ENCODE measurements around the gene NHS. TPM values are rescaled to one million over a fixed set of nuclear protein-coding genes. Genes with fewer than 3 reads are reported as not detected.

NHS gene
- total RNA-seq, 1 donor from 2014 or later, result 8.6 TPM

- TF ChIP-seq CTCF (IDR thresholded peaks at IDR 0.05; ENCODE audit: insufficient read depth, low read length, poor library complexity, severe bottlenecking), result no peak
- Histone ChIP-seq H3K4me3 (ENCODE audit: low read depth, low read length) (no peak overlapping the region), H3K27me3 (ENCODE audit: control insufficient read depth, insufficient read depth, low read length) (no peaks in the 10 kb centered on the region), H3K36me3 (ENCODE audit: control insufficient read depth, insufficient read depth, low read length) (no peaks in the 10 kb centered on the region)
- DNase-seq (ENCODE audit: low read depth), result peak; percentile 38
Observed at GRCh38 chrX:17692709-17693346, 317.8 kb downstream of the NHS start.

DNA sequence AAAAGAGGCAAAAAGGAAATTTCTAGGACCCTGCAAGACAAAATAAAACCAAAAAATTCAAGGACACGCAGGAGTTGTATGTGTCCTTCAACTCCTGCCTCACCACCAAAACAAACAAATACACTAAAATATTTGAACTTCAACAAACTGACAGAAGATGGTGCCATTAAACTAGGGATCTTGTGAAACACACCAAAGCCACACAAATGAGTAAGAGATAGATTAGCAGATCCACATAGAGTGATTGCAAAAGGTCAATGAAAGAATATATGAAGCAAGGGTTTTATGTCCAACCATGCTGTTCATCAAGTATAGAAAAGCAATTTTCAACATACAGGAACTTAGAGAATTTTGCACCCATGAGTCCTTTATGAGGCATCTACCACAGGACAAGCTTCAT, 322.2 kb downstream of the NHS start:
- no peak for TF ChIP-seq CTCF (IDR thresholded peaks at IDR 0.05; ENCODE audit: insufficient read depth, low read length, poor library complexity, severe bottlenecking)
- Histone ChIP-seq H3K27me3 (ENCODE audit: control insufficient read depth, insufficient read depth, low read length) (no peaks in the 10 kb centered on the region), H3K4me3 (ENCODE audit: low read depth, low read length) (no peak overlapping the region), H3K36me3 (ENCODE audit: control insufficient read depth, insufficient read depth, low read length) (no peaks in the 10 kb centered on the region)
- DNase-seq (ENCODE audit: low read depth), result no peak

- no peak for DNase-seq (ENCODE audit: low read depth)
- H3K4me3 ChIP-seq (ENCODE audit: low read depth, low read length), result no peak overlapping the region
- TF ChIP-seq CTCF (IDR thresholded peaks at IDR 0.05; ENCODE audit: insufficient read depth, low read length, poor library complexity, severe bottlenecking), result no peak
- no peaks in the 10 kb centered on the region for H3K36me3 ChIP-seq (ENCODE audit: control insufficient read depth, insufficient read depth, low read length)
- H3K27me3 ChIP-seq (ENCODE audit: control insufficient read depth, insufficient read depth, low read length), result no peaks in the 10 kb centered on the region
Observed at GRCh38 chrX:17700976-17701375, 326.0 kb downstream of the NHS start.

DNA sequence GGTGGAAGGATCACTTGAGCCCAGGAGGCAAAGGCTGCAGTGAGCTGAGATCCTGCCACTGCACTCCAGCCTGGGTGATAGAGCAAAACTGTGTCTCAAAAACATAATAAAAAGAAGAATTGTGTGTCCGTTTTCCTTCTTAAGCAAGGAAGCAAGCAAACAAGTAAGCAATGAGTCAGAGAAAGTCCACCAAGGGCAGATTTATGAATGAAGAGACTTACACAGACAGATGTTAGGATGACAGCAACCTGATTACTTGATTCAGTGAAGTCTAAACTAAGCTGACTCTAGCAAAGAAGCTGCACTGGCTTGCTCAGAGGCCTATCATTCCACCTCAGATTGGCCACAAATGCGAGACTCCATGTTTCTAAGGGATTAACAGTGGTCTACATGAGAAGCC, 328.2 kb downstream of the NHS start:
- Histone ChIP-seq H3K27me3 (ENCODE audit: control insufficient read depth, insufficient read depth, low read length) (no peaks in the 10 kb centered on the region), H3K4me3 (ENCODE audit: low read depth, low read length) (no peak overlapping the region), H3K36me3 (ENCODE audit: control insufficient read depth, insufficient read depth, low read length) (no peaks in the 10 kb centered on the region)
- no peak for TF ChIP-seq CTCF (IDR thresholded peaks at IDR 0.05; ENCODE audit: insufficient read depth, low read length, poor library complexity, severe bottlenecking)
- no peak for DNase-seq (ENCODE audit: low read depth)

DNA sequence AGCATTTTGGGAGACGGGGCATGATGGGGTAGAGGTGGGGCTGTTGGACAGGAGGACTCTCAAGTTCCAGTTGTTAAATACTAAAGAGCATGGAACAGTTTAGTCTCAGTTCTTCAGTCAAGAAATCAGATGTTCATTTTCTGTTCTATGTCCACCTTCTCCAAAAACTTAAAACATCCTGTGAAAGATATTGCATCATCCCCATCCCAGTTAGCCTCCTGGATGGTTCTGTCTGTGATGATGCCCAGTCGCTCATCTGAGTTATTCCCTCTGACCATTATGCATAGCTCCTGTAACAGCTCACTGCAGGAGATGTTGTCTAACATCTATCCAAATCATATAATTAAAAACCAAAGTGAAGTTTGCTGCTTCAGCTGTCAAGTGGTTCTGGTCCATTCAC, 330.2 kb downstream of the NHS start:
- H3K4me3 ChIP-seq (ENCODE audit: low read depth, low read length), result no peak overlapping the region
- H3K36me3 ChIP-seq (ENCODE audit: control insufficient read depth, insufficient read depth, low read length), result no peaks in the 10 kb centered on the region
- no peak for TF ChIP-seq CTCF (IDR thresholded peaks at IDR 0.05; ENCODE audit: insufficient read depth, low read length, poor library complexity, severe bottlenecking)
- H3K27me3 ChIP-seq (ENCODE audit: control insufficient read depth, insufficient read depth, low read length), result no peaks in the 10 kb centered on the region
- DNase-seq (ENCODE audit: low read depth), result no peak

- Histone ChIP-seq H3K27me3 (ENCODE audit: control insufficient read depth, insufficient read depth, low read length) (no peaks in the 10 kb centered on the region), H3K36me3 (ENCODE audit: control insufficient read depth, insufficient read depth, low read length) (no peaks in the 10 kb centered on the region), H3K4me3 (ENCODE audit: low read depth, low read length) (no peak overlapping the region)
- TF ChIP-seq CTCF (IDR thresholded peaks at IDR 0.05; ENCODE audit: insufficient read depth, low read length, poor library complexity, severe bottlenecking), result no peak
- DNase-seq (ENCODE audit: low read depth), result peak; percentile 47
Observed at GRCh38 chrX:17706676-17707075, 331.7 kb downstream of the NHS start.

Measured in kidney epithelial cell (primary cell).